GM18526 (cell line): ENCODE data around the gene SERPINA6.

Source experiments
- POLR2A ChIP-seq: IDR thresholded peaks from 3 replicates; pipeline ENCODE4 v1.6.1; 2011; ENCODE audit not compliant: insufficient read length; ENCODE audit errors: extremely low read depth

SERPINA6 gene, protein sequence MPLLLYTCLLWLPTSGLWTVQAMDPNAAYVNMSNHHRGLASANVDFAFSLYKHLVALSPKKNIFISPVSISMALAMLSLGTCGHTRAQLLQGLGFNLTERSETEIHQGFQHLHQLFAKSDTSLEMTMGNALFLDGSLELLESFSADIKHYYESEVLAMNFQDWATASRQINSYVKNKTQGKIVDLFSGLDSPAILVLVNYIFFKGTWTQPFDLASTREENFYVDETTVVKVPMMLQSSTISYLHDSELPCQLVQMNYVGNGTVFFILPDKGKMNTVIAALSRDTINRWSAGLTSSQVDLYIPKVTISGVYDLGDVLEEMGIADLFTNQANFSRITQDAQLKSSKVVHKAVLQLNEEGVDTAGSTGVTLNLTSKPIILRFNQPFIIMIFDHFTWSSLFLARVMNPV

DNA sequence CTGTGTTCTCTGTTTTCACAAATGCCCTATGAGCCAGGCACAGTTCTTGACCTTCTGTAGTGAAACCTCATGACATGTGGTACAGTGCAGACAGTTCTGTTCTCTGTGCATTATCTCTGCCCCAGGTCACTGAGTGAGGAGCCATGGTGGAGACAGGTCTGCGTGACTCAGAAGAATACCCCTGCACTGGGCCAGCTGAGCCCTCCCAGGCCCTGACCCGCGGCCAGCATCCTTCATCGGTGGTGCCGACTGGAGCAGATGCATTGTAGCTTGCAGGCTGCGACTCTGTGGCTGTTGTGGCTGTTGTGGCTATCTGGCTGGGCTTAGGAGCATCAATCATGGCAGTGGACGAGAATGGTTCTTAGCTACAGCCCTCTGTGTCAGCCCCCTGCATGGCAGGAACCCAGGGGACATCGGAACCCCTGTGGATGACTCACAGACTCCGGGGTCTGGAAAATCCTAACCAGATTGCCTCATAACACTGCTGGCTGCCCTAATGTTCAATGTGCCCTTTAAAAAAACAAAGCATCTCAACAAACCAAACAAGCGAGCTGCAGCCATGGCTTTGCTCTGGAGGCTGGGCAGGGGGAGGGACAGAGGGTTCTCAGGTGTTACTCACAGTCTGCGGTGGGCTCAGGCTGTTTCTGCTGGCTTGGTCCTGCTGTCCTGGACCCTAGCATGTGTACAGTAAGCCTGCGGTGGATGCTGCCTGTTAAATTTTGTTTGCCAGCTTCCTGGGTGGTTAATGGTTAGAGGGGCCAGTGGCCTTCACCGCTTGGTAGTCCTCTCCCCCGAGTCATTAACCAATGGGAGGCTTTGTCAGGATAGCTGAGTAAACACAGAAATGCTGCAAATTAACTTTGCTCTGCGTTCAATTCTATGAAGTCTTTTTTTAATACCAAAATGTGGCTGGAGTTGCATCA is at the start of gene SERPINA6:
TSS of gene SERPINA6 (minus strand) at position 689 of the 923 bp plus-strand sequence. CDS start 8,688 bp downstream, outside the sequence.
- no peak for TF ChIP-seq POLR2A

DNA sequence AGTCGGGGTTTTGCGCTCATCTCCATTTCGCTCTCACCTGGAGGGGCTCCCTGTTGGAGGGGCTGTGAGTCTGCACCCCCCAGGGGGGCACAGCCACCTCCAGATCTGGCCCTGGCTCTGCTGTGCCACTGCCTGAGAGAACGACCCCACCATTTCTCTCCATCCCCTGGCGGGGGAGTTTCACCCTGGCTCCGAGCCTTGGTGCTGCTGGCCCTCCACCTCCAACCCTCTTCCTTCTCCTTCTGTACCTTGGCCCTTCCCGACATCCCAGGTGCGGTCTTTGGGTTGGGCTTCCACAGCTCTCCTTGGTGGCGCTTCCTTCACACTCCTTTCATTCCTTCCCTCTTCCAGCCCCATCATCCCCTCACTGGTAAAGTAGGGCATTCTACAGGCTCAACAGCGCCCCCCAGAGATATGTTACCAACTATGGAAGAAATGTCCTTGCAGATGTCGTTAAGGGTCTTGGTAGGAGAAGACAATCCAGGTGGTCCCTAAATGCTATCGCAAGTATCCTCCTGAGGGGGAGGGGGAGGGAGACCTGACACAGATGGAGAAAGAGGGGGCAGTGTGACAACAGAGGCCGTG is 49.0 kb upstream of the SERPINA6 start:
- no peak for TF ChIP-seq POLR2A

DNA sequence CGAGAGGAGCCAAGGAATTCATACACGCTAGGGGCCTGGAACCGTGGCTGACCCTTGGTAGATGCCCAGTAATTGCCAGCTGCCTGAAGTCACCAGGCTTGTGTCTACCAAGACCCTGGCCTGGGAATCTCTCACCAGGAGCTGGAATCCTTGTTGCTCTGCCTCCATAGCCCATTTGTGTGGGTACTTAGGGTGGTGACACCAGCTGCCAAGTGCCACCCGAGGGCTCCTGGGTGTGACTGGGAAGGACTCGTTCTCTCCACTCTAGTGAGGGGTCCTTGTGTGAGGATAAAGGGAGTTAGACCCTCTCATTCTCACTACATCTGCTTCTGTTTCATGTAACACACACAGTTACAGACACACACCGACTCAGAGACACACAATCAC is 47.4 kb upstream of the SERPINA6 start:
- TF ChIP-seq POLR2A, result no peak

DNA sequence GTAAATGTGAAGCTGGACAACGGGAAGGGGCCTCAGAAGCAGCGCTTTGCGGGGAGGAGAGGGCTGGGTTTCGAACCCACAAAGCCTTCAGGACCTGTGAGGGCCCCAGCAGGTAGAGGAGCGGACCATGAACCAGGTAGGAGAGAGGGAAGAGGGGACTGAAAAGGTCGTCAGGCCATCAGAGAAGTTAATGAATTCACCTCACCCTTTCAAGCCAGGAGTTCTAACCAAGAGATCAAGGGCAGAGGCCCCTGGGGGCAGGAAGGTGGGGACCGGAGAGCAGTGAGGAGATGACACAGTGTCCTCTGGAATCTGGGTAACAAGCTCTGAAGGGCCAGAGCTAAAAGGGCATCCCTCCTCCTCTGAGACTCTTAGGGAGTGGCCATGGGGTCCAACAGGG is 45.8 kb upstream of the SERPINA6 start:
- TF ChIP-seq POLR2A, result no peak

DNA sequence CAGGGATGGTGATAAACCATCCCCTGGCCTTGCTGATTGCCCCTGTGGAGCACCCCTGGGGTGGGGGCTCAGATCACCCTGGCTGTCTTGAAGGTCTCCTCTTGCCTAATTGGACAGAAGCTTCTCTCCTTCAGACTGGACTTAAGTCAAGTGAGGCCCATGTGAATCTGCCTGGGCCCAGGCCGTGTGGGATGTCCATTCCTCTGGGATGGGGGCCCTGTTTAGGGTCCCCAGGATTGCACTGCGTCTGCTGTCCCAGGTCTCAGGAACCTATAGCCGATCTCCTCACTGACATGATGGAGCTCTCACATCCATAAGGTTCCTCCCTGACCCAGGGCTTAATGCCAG is 45.1 kb upstream of the SERPINA6 start:
- no peak for TF ChIP-seq POLR2A

DNA sequence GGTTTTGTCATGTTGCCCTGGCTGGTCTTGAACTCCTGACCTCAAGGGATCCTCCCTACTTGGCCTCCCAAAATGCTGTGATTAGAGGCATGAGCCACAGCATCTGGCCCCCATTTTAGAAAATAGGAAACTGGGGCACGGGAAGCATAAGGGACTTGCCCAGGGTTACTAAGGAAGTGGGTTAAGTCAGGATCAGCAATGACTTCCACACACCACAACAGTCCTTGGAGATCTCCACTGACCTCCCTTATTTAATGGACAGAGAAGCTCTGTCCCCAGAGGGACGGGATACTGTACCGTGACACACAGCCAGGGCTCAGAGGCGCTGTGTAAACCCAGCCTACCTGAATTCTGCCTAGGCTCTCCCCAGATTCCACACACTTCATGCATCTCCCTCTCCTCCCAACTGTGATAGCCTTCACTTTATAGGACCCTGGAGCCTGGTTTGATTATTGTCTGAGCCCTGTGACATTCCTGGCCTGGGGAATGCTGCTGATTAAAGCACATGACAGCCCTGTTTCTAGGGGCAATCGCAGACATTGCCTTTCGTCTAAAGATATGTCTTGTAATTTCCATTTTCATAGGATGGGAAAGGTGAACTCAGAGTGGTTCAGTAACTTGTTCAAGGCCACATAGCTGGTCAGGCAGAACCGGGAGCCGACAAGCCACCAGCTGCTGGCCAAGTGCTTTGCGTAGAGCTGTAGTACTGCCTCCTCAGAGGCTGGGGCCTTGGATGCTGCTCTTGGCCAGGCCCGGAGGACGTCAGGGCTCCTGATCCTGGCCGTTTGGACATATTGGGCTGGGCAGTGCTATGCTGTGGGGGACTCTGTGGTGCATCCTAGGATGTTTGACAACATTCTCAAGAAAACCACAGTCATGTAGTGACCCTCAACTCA is 44.5 kb upstream of the SERPINA6 start:
- no peak for TF ChIP-seq POLR2A

- TF ChIP-seq POLR2A, result no peak
Measured at GRCh38 chr14:94366146-94366915, 43.2 kb upstream of the SERPINA6 start, which contains the start of gene SERPINA2. Gene SERPINA2, minus strand, starts transcription at chr14:94366698.

DNA sequence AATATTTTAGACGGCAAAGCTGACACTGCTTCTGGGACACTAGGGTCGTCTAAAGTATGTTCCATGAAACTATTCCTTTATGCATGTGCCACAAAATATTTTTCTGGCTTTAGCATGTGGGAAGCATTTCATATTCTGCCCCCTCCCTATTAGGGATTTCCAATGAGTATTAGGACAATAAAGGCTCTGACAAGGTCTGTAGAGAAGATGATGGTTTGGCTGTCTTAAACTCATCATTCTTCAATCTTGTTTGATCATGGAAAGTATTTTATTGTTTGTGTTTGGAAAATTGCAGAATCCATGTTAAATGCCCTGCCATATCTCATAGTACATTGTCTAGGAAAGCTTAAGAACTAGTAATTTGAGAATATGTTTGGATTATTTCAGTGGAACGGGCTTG is 42.5 kb upstream of the SERPINA6 start:
- no peak for TF ChIP-seq POLR2A

DNA sequence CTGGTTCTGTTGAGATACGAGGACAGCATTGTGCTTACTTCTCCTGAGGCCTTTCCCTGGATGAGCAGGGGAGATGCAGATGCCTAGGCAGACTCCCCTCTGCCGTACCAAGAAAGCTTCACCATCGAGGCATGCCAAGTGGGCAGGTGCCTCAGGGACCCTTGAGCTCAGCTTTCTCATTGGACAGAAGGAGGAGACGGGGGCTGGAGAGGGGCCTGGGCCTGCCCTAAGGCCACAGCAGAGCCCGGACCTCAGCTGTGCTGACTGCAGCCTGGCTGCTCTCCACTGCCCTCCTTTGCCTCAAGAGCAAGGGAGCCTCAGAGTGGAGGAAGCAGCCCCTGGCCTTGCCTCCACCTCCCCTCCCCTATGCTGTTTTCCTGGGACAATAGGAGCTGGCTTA is 41.8 kb upstream of the SERPINA6 start:
- TF ChIP-seq POLR2A, result no peak

DNA sequence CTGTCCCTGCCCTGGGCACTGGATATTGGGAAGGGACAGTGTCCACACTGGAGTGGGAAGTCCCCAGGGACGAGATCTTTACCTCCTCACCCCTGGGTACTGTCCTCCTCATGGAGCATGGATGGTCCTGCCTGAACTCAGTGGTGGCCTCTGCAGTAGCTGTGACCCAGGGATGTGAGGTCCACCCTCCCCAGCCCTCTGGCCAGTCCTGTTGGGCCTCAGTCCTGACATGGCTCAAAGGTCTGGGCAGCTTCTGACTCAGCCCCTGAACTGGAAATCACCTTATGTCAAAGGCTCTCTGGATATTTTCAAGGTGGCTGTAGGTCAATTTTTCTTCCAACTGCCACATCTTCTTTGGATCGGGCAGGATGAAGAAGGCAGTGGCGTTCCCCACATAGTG is 40.9 kb upstream of the SERPINA6 start:
- TF ChIP-seq POLR2A, result no peak

DNA sequence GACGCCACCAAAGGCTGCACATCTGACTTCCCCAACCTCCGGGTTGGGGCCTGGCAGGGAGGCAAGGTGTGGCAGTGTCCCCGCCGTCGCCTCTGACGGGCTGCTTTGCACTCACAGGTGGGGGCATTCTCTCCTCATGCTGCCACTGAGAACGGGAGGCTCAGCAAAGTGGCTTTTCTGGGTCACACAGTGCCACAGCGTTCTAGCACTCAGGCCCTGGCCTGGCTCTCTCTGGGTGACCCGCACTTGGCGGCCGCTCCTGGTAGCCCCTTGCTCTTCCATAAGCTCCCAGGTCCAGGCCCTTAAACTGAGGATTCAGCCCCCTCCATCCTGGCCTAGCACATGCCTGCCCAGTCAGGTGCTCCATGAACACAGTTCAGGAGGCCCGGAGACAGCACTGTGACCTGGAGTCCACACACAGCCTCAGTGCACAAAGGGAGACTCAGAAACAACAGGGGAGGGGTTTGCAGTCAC is 40.1 kb upstream of the SERPINA6 start:
- TF ChIP-seq POLR2A, result no peak

- no peak for TF ChIP-seq POLR2A
Measured at GRCh38 chr14:94362614-94363133, 39.5 kb upstream of the SERPINA6 start.

GRCh38 chr14:94361682-94362081 is 38.5 kb upstream of the SERPINA6 start:
- TF ChIP-seq POLR2A, result no peak

GRCh38 chr14:94360945-94361565 is 37.9 kb upstream of the SERPINA6 start:
- no peak for TF ChIP-seq POLR2A

DNA sequence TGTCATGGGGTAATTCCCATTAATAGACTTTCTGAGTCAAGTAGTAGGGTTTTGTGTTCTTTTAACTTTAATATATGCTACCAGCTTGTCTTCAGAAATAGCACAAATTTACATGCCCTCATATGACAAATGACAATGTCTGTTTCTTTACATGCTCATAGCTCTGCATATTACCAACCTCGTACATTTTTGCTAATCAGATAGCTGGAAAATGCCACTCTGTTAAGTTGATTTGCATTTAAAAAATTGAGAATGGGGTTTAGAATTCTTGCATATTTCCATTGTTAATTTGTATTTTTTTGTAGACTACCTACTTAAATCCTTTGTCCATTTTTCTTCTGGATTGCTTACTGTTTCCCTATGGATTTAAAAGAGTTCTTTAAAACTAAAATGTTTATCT is 34.0 kb upstream of the SERPINA6 start:
- no peak for TF ChIP-seq POLR2A
